ENCODE data around the gene MALRD1.

The MALRD1 gene

DNA sequence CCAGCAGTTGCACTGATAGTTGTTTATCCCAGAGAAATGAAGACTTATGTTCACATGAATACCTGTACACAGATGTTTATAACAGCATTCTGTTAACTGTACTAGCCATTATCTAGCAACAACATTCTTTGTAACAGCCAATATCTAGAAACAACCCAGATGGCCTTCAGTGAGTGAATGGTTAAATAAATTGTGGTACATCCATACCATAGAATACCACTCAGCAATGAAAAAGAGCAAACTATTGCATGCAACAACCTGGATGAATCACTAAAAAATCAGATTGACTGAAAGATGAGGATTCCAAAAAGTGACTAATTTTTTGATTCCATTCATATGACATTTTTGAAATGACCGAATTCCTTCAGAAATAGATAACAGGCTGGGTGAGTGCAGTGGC, 360.3 kb downstream of the MALRD1 start:
- no peak for DNase-seq

GRCh38 chr10:19411119-19411518, 362.5 kb downstream of the MALRD1 start:
- no peak for DNase-seq

DNA sequence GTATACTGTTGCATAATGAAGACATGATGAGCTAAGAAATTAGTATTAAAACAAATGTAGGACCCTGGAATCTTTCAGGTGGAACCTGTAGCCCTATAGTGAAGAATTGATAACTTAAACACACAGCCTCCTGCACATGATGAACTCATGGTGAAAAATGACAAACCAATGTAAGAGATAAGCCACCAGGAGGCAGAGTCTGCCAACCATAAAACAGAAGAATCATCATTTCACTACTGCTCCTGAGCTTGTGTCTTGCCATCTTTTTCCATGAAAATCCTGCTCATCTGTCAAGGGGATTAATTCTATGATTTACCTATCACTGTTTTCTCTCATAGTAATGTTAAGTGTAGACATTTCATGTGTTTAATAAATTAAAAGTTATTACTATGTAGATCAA, 363.9 kb downstream of the MALRD1 start:
- no peak for DNase-seq

DNA sequence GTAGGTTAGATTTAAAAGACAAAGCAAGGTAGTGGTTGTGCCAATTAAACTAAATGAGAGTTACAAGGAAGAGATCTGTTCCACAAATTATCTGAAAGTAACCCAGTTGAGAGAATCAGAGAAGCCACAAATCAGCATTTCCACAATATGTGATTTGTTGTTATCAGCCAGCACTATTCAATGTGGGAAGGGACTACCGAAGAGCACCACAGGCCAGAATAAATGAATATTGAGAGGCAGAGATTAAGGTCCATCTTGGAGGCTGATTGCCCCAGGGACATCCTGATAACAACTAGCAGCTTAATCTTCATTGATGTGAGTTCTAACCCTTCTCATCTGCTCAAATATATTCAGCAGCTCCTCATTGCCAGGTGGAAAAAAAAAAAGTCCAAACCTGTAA, 367.6 kb downstream of the MALRD1 start:
- no peak for DNase-seq

- DNase-seq, result no peak
These were observed 369.1 kb downstream of the MALRD1 start for GRCh38 chr10:19417740-19418139.

DNA sequence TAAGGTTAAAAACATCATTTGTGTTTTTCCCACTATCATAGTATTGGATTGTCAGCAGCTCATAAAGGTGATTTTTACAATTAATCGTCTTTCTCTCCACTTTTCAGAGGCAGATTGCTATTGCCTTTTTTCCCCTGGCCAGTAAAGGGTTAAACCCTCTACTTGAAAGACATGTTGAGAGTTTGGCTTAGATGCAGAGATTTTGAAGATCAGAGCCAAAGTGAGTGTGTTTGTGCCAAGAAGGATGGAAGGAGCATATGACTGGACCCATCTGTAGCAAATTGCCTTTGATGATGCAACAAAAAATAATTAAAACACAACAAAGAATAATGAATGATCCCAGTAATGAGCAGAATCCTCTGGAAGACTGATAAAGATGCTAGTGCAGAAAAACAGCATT, 373.1 kb downstream of the MALRD1 start:
- DNase-seq, result no peak

- no peak for DNase-seq
These were observed 377.4 kb downstream of the MALRD1 start for GRCh38 chr10:19426034-19426433.

- DNase-seq, result no peak
These were observed 383.2 kb downstream of the MALRD1 start for GRCh38 chr10:19431622-19432351.

DNA sequence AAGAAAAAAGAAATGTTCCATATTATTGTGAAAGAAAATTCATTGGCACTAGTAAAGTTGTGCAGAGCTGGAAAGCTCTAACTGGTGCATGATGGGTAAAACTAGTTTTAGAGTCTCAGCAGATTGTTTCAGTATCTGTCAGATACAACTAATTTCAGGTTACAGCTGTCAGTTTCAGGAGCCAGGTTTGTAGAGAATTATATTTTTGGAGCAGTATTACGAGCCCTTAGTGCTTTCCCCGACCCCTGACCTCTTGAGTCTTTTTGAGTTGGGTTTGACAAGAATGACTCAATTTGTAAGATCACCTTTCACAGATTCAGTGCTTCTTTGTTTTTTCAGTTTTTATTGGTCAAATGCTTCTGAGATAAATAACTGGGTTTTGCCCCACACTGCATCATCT, 401.3 kb downstream of the MALRD1 start:
- DNase-seq, result no peak

DNA sequence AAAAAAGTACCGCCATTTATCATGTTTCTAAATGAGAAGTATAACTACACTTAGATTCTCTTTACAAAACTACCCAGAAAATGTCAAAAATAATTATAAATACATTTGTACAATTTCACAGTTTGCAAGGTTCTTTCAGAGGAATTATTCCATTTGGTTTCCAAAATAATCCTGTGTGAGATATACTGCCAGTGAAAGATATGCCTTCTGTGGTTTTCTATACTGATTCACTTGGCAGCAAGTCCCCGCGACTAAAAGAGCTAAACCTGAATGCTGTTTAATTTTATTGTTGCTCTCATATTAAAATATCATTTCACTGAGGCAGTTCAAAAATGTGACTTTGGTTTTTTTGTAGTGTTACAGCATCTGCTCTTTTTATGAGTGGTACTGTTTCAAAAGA, 402.8 kb downstream of the MALRD1 start:
- DNase-seq, result no peak

DNA sequence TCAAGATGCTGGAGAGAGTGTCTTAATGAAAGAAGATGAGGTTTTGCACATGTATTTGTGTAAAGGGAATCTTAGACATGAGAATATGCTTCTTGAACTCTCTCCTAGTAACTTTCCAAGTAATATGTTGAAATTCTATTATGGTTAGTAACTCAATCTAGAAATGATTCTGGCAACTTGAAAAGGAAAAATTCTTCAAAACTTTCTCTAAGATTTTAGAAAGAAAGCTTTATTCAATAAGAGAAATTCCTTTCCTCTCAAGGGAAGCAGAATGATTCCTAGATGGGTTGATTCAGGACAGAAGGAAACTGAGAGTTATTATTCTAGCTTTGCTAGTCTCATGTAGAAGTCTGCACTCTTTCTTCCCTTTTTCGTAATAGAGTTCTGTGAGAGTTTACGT, 403.3 kb downstream of the MALRD1 start:
- no peak for DNase-seq

- no peak for DNase-seq
These were observed 405.4 kb downstream of the MALRD1 start for GRCh38 chr10:19453967-19454366.

- no peak for DNase-seq
These were observed 413.0 kb downstream of the MALRD1 start for GRCh38 chr10:19461588-19461987.

GRCh38 chr10:19466709-19467108, 418.1 kb downstream of the MALRD1 start:
- DNase-seq, result no peak

DNA sequence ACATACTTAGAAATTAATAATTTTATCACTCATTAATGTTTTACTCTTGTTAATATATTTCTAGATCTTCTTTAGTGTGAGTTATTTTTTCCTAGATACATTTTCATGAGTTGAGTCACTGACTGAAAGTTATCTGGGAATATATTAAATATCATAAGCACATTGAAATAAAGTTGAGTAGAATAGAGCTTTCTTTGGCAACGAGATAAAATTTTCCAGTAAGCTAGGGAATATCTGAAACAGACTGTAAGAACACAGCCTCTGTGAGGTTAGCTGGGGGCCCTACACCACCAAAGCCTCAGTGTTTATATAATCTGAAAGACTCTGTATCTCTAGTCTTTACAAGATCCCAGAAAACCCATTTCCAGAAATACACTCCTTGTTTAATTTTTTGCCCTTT, 419.8 kb downstream of the MALRD1 start:
- no peak for DNase-seq

GRCh38 chr10:19469521-19469920, 420.9 kb downstream of the MALRD1 start:
- no peak for DNase-seq

DNA sequence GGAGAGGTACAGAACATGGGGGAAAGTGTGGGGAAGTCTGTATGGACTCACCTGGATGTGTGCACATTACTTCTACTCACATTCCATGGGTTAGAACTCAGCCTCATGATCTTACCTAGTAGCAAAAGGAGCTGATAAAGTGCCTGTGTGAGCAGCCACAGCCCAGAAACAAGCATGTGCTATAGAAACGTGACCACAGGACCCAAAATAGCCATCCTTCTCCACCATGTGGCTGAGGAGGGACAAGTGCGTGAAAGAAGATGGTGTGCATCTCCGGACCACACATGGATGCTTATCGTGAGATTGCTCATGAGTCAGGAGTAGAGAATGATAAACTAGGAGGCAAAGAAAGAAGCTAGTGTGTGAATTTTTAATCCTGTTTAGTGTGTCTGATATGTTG, 431.3 kb downstream of the MALRD1 start:
- DNase-seq, result no peak

GRCh38 chr10:19480353-19480752, 431.8 kb downstream of the MALRD1 start:
- DNase-seq, result no peak

DNA sequence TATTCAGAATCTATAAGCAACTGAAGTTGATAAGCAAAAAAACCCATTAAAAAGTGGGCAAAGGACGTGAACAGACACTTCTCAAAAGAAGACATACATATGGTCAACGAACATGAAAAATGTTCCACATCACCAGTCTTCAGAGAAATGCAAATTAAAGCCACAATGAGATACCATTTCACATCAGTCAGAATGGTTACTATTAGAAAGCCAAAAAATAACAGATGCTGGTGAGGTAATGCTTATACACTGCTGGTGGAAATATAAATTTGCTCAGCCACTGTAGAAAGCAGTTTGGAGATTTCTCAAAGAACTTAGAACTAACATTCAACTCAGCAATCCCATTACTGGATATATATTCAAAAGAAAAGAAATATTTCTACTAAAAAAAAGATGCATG, 434.8 kb downstream of the MALRD1 start:
- DNase-seq, result no peak

GRCh38 chr10:19488592-19489280, 440.1 kb downstream of the MALRD1 start:
- DNase-seq, result no peak

- no peak for DNase-seq
These were observed 442.6 kb downstream of the MALRD1 start for GRCh38 chr10:19491166-19491565.

- no peak for DNase-seq
These were observed 445.3 kb downstream of the MALRD1 start for GRCh38 chr10:19493917-19494316.

GRCh38 chr10:19497026-19497425, 448.4 kb downstream of the MALRD1 start:
- DNase-seq, result no peak

DNA sequence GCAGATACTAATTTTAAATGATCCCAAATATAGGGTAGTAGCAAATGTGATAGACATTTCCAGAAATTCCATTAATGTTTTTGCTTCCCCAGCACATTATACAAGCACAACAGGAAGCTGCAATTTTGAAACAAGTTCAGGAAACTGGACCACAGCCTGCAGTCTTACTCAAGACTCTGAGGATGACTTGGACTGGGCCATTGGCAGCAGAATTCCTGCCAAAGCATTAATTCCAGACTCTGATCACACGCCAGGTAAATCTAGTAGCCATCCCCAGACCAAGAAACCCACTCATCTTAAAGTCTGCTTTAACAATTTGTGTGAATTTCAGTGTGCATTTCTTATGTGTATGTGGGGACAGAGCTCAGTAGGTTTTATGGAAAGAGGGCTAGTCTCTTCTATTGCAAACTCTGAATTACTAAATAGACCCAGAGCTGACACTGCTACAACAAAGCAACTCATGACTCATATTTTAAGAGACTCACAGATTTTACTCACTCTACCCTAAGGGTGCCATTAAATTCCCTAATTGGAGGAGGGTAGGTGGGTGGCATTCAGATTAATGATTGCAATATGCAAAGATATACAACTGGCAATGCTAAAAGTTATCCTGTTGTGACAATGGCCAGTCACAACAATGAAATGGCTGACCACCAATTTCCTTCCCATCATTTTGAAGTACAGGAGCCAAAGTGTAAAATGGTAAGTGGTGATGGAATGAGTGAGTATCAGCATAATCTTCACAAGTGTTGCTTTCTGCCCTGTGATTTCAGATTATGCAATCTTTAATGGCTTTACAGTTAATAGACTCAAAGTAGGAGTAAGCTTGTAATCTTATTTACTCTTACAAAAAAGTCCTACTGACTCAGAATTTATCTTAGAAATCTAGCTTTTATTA, 450.0 kb downstream of the MALRD1 start:
- DNase-seq, result no peak
